ENCODE results near the gene TAF1A. TPM values are rescaled to one million over a fixed set of nuclear protein-coding genes. Genes with fewer than 3 reads are reported as not detected.

Gene TAF1A
- total and polyA plus RNA-seq, 2 of the 8 experiments (the other 6 are each of a cell fraction or from before 2014, with no cell fraction given): 3.3 to 16.7 TPM

- Histone ChIP-seq H2BK15ac (ENCODE audit: low read length) (no peak overlapping the region), H4K5ac (ENCODE audit: insufficient read length, low read depth, low read length) (no peak overlapping the region), H3K9ac (replicated peaks in 1 of 4; ENCODE audit: extremely low read depth in 1 of 4, low read depth in 3 of 4, low read length in 3 of 4) (no peak overlapping the region), H3K4me2 (ENCODE audit: insufficient read depth in 1 of 2, low read depth in 2 of 2, low read length in 2 of 2) (no peak overlapping the region; a peak in 1 of 4 replicates), H2BK5ac (ENCODE audit: low read depth, low read length) (no peak overlapping the region), H4K8ac (ENCODE audit: extremely low read depth, insufficient read depth, low read length) (no peak overlapping the region), H3K27ac (ENCODE audit: low read depth, low read length) (no peak overlapping the region), H3K9me3 (ENCODE audit: insufficient read depth in 2 of 2, low read depth in 1 of 2, low read length in 1 of 2) (no peaks in the 10 kb centered on the region), H3K23ac (ENCODE audit: insufficient read length) (no peak overlapping the region), H3K18ac (ENCODE audit: extremely low read depth, low read length) (no peak overlapping the region), H3K79me1 (ENCODE audit: low read depth, low read length) (no peaks in the 10 kb centered on the region; the same call in 1 of the 2 replicates), H4K20me1 (replicated peaks in 1 of 2; ENCODE audit: control insufficient read depth in 1 of 2, insufficient read depth in 2 of 2, low read length in 2 of 2) (no peaks in the 10 kb centered on the region), H4K91ac (replicated peaks; ENCODE audit: insufficient read length, low read length) (no peak overlapping the region), H2AFZ (ENCODE audit: low read length) (no peak overlapping the region), H3K4me3 (ENCODE audit: extremely low read depth in 1 of 4, insufficient read depth in 2 of 4, low read depth in 3 of 4, low read length in 4 of 4) (peak overlapping the region in 1 of 4 experiments; percentile 79; a peak in 2 of 8 replicates), H3K27me3 (replicated peaks in 1 of 4; ENCODE audit: control insufficient read depth in 3 of 4, extremely low read depth in 1 of 4, insufficient read depth in 3 of 4, low read length in 3 of 4) (no peaks in the 10 kb centered on the region), H3K14ac (ENCODE audit: insufficient read length) (no peak overlapping the region), H3K4ac (replicated peaks; ENCODE audit: insufficient read length, low read depth, low read length) (no peak overlapping the region), H3K4me1 (replicated peaks in 1 of 4; ENCODE audit: control insufficient read depth in 3 of 4, insufficient read depth in 4 of 4, low read length in 3 of 4) (peaks cover 0 to 3% (median 0%) of the 10 kb centered on the region in 4 experiments; a peak in 1 of 7 replicates), H2BK12ac (ENCODE audit: low read depth, low read length) (no peak overlapping the region), H2AK5ac (ENCODE audit: low read depth, low read length) (no peak overlapping the region), H3K79me2 (ENCODE audit: control insufficient read depth in 1 of 2, insufficient read depth in 2 of 2, low read length in 2 of 2) (peaks cover 0 to 42% of the 10 kb centered on the region in 2 experiments; a peak in 2 of 4 replicates), H3K56ac (replicated peaks; ENCODE audit: insufficient read length, low read depth, low read length) (no peak overlapping the region), H2BK20ac (ENCODE audit: low read length) (no peak overlapping the region), H3K36me3 (ENCODE audit: control insufficient read depth in 2 of 4, insufficient read depth in 4 of 4, low read length in 3 of 4) (peaks cover 0 to 27% (median 11%) of the 10 kb centered on the region in 4 experiments; a peak in 5 of 8 replicates), H2BK120ac (replicated peaks; ENCODE audit: low read depth, low read length) (no peak overlapping the region), H3K23me2 (ENCODE audit: low read depth, low read length) (peaks cover 10% of the 10 kb centered on the region)
- DNase-seq (ENCODE audit: low read depth in 1 of 2, low spot score in 2 of 2): no peak
- WGBS, 2 experiments (ENCODE audit: extremely low coverage in 1 of 2, insufficient coverage in 1 of 2, insufficient read length in 1 of 2, insufficient replicate concordance in 2 of 2, low coverage in 1 of 2, low lambda C conversion rate in 2 of 2, missing lambda C conversion rate in 1 of 2): 89% methylated on average over 1 of the region's 1 CpG; no CpG with 5 or more reads in 1 of the 2 experiments
- ChIA-PET CTCF (ENCODE audit: partially characterized antibody) (no interaction called here), POLR2A (ENCODE audit: partially characterized antibody) (interaction anchor here (2.5 kb wide), 1 partner anchor 56 kb away, joined by 8 read pairs; no protein-coding TSS in a partner anchor)
- TF ChIP-seq USF2 (IDR thresholded peaks at IDR 0.05; ENCODE audit: low read length): no peak
- no peak for TF ChIP-seq YY1 (IDR thresholded peaks at IDR 0.05; ENCODE audit: low read depth, low read length)
- TF ChIP-seq ATF3 (IDR thresholded peaks at IDR 0.05; ENCODE audit: insufficient read depth, low read depth, low read length): no peak
- no peak for TF ChIP-seq EP300 (IDR thresholded peaks at IDR 0.05; ENCODE audit: borderline replicate concordance in 1 of 2, low read depth in 2 of 2, low read length in 2 of 2)
- no peak for FAIRE-seq
Observed at GRCh38 chr1:222588135-222588534, 1.6 kb downstream of the TAF1A start.
